ELR (cell line): ENCODE data around the gene NUTM2A.
A peak's percentile ranks its signal among the peaks of the same experiment; 100 is the strongest.
"Not testable (repeated sequence)": the region's sequence is repeated elsewhere in the genome, so short reads cannot be mapped to it uniquely, and the experiment has no call there.

ENCODE experiments used
- DNase-seq: peaks from one replicate; pipeline ENCODE4 v3.0.0-alpha.2; 2015; ENCODE audit warnings: low read depth

NUTM2A gene

GRCh38 chr10:87247335-87247734, 22.1 kb downstream of the NUTM2A start:
- not testable (repeated sequence) for DNase-seq

- DNase-seq = peak; percentile 53
Measured at GRCh38 chr10:87248818-87249353, 23.6 kb downstream of the NUTM2A start.

GRCh38 chr10:87280749-87281392, 55.6 kb downstream of the NUTM2A start:
- DNase-seq = not testable (repeated sequence)
